Rectal smooth muscle tissue (tissue), 1 donor: Measurements from ENCODE around the gene DACH1.

Experiments used
- H3K27ac ChIP-seq: one replicate; pipeline ENCODE4 v1.7.0; 2013; ENCODE audit warnings: low read depth, low read length, inconsistent platforms
- H3K27me3 ChIP-seq: one replicate; pipeline ENCODE4 v1.7.0; 2013; ENCODE audit warnings: low read length; ENCODE audit not compliant: control insufficient read depth, insufficient read depth
- H3K36me3 ChIP-seq: one replicate; pipeline ENCODE4 v1.7.0; 2013; ENCODE audit warnings: low read length; ENCODE audit not compliant: control insufficient read depth, insufficient read depth
- H3K4me1 ChIP-seq: one replicate; pipeline ENCODE4 v1.7.0; 2013; ENCODE audit warnings: low read length; ENCODE audit not compliant: control insufficient read depth, insufficient read depth
- H3K4me3 ChIP-seq: one replicate; pipeline ENCODE4 v1.7.0; 2013; ENCODE audit warnings: low read length
- H3K9ac ChIP-seq: one replicate; pipeline ENCODE4 v1.7.0; 2013; ENCODE audit warnings: low read length

Gene DACH1

DNA sequence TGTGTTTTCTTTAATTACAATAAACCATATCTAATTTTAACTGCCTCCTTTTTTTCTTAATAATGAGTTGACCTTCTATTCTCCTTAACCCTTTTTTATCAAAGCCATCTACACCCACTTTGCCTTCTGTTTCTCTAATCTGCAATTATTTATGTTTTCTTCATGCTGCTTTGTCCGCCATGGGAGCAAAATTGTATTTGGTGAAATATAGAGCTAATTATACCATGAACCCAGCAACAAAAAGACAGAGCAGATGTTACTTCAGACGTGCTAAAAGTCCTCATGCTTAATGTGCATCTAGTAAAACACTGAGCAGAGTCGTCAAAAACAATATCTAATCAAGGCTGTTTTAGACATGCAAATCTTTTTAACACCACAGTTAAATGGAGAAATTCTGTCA lies 264.7 kb downstream of the DACH1 start:
- H3K27ac ChIP-seq: no peak overlapping the region
- H3K4me1 ChIP-seq: no peaks in the 10 kb centered on the region
- H3K4me3 ChIP-seq: no peak overlapping the region
- H3K27me3 ChIP-seq: no peaks in the 10 kb centered on the region
- H3K9ac ChIP-seq: no peak overlapping the region
- H3K36me3 ChIP-seq: no peaks in the 10 kb centered on the region

DNA sequence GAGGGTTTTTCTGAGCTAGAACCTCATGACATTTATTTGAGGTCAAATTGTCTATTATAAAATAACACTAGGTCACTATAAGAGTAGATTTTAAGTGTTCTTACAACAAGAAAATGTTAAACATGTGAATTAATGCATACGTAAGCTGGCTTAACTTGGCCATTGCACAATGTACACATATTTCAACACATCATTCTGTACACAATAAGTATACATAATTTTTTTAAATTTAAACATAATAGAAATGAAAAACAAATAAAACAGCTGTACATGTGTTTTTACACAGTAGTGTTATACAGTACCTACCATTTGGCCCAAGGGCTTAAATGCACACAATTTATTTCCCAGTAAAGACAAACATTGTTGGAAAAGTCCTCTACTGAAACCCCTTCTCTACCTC lies 269.9 kb downstream of the DACH1 start:
- Histone ChIP-seq H3K36me3 (no peaks in the 10 kb centered on the region), H3K4me1 (no peaks in the 10 kb centered on the region)

DNA sequence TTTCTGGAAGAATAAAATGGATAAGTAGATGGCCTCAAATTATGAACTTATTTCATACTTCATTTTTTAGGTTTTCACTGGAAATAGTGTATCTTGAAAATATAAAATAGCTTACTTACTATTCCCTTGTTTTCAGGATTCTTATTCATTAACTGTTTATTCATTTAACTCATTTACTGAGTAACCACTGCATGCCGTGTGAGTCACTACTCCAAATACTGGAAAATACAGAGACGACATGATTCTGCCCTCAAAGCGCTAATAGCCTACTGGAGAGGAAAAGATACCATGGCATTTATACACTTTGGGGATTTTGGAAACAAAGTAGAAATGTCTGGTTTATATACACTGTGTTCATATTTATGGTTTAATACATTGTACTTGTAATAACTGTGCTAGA lies 270.9 kb downstream of the DACH1 start:
- H3K27me3 ChIP-seq: no peaks in the 10 kb centered on the region
- H3K4me3 ChIP-seq: no peak overlapping the region
- H3K9ac ChIP-seq: no peak overlapping the region
- H3K27ac ChIP-seq: no peak overlapping the region
- H3K4me1 ChIP-seq: no peaks in the 10 kb centered on the region
- no peaks in the 10 kb centered on the region for H3K36me3 ChIP-seq

More for the DNA sequence above, 269.9 kb downstream of the DACH1 start:
- Histone ChIP-seq H3K27me3 (no peaks in the 10 kb centered on the region), H3K27ac (no peak overlapping the region), H3K4me3 (no peak overlapping the region), H3K9ac (no peak overlapping the region)

DNA sequence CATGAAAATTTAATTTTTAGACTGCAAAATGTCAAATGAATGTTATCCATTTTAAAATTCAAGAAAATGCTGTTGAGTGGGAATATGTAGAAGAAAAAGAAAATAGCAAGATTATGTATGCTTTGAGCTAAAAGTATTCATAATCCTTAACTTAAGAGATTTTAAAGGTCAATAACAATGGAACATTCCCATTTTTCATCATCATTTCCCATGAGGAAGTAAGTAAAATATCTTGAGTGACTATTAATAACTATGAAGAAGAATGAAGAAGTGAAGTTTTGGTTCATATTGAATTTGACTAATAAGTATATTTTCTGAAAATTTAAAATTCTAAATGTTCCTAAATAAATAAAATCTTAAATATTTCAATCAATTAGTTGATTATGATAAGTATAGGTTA lies 273.4 kb downstream of the DACH1 start:
- no peak overlapping the region for H3K27ac ChIP-seq
- H3K4me3 ChIP-seq: no peak overlapping the region
- no peaks in the 10 kb centered on the region for H3K27me3 ChIP-seq
- no peak overlapping the region for H3K9ac ChIP-seq
- no peaks in the 10 kb centered on the region for H3K36me3 ChIP-seq
- H3K4me1 ChIP-seq: no peaks in the 10 kb centered on the region

DNA sequence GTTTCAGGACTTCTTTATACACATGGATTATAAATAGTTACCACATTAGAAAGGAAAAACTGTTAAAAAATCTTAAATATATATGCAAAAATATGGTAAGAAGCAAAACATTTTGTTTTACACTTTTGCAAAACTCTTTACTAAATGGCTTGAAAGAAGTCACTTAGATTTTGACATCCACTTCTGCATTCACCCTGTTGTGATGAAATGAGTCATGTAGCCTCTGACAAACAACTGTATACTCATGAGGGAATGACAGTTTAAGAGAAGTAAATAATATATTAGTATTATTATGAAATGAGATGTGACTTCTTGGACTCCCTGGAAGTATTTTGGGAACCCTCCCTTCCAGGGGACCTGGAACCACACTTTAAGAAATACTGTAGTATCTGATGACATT lies 275.6 kb downstream of the DACH1 start:
- Histone ChIP-seq H3K4me3 (no peak overlapping the region), H3K9ac (no peak overlapping the region), H3K27me3 (no peaks in the 10 kb centered on the region), H3K36me3 (no peaks in the 10 kb centered on the region), H3K4me1 (no peaks in the 10 kb centered on the region), H3K27ac (no peak overlapping the region)

DNA sequence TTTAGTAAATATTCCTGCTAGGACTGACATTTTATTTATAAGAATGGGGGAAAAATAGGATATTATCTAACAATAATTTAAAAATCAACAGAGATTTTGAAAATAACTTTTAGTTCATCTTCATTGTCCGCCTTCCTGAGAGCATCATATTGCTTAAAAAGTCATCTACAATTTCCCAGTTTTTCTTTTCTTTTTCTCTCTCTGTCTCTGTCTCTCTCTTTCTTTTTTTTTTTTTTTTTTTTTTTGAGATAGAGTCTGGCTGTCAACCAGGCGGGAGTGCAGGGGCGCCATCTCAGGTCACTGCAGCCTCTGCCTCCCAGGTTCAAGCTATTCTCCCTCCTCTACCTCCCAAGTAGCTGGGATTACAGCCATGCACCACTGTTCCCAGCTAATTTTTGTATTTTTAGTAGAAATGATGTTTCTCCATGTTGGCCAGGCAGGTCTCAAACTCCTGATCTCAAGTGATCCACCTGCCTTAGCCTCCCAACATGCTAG lies 276.3 kb downstream of the DACH1 start:
- no peaks in the 10 kb centered on the region for H3K36me3 ChIP-seq
- H3K27ac ChIP-seq: no peak overlapping the region
- no peak overlapping the region for H3K9ac ChIP-seq
- no peak overlapping the region for H3K4me3 ChIP-seq
- no peaks in the 10 kb centered on the region for H3K27me3 ChIP-seq
- H3K4me1 ChIP-seq: no peaks in the 10 kb centered on the region

DNA sequence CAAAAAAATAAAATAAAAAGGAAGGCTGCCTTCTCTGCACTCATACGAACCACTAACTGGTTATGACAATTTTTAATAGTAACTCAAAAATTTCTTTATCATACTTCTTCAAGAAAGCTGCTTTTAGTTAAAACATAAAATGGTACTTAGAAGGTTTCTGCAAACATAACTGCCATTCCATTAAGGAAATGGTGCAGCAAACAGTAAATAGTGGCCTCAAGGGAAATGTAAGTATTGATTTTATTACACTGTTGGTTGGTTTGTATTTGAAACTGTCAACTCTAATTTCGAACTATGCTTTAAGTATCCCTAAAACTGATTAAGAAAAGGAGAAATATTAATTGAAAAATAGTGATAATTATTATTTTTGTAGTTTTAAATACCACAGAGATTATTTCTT lies 278.0 kb downstream of the DACH1 start:
- Histone ChIP-seq H3K4me1 (no peaks in the 10 kb centered on the region), H3K27me3 (no peaks in the 10 kb centered on the region), H3K9ac (no peak overlapping the region), H3K4me3 (no peak overlapping the region), H3K27ac (no peak overlapping the region), H3K36me3 (no peaks in the 10 kb centered on the region)

DNA sequence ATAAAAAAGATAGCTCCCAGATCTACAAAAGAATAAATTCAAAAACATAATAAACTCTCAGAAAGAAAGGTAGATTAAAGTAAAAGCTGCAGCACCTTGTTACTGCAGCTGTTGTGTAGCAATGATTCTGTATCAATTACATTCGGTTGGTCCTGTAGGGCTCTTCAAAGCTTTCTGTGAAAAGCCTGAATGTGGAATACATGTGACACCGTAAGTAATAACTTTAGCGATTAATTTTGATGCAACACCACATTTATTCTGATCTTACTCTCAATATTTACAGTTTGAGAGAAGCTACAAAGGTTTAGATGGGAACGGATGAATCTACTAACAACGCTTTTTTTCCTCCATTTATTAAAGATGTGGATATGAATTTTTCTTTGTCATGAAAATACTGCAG lies 279.2 kb downstream of the DACH1 start:
- H3K27ac ChIP-seq: no peak overlapping the region

DNA sequence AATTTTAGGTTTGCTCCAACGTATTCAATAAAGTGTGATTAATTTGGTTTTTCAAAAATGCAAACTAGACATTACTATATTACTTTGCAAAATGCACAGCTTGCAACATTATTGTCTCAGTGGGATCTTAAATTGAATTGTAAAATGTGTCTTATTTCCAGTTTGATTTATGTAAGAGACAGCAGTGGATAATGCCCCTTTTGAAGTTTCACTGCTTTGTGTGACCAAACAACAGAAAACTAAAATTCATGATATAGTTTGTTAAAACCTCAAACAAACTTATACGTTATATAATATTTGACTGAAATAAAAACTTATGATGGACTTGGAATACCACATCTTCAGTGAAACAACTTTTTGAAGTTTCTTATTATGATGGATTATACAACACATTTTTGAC lies 279.8 kb downstream of the DACH1 start:
- no peak overlapping the region for H3K27ac ChIP-seq
- H3K4me1 ChIP-seq: no peaks in the 10 kb centered on the region
- no peaks in the 10 kb centered on the region for H3K36me3 ChIP-seq
- H3K4me3 ChIP-seq: no peak overlapping the region
- H3K27me3 ChIP-seq: no peaks in the 10 kb centered on the region
- no peak overlapping the region for H3K9ac ChIP-seq

More for the DNA sequence above, 279.2 kb downstream of the DACH1 start:
- H3K9ac ChIP-seq: no peak overlapping the region
- no peaks in the 10 kb centered on the region for H3K27me3 ChIP-seq
- H3K4me3 ChIP-seq: no peak overlapping the region
- H3K36me3 ChIP-seq: no peaks in the 10 kb centered on the region
- H3K4me1 ChIP-seq: no peaks in the 10 kb centered on the region

DNA sequence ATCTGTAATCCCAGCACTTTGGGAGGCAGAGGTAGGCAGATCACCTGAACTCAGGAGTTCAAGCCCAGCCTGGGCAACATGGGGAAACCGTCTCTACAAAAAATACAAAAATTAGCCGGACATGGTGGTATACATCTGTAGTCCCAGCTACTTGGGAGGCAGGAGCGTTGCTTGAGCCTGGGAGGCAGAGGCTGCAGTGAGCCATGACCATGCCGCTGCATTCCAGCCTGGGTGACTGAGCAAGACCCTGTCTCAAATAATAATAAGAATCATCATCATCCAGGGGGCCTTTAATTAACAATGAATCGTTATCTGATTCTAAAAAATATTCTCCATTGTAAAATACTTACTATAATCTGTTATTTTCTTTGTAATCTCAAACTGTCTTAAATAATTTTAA lies 283.4 kb downstream of the DACH1 start:
- Histone ChIP-seq H3K36me3 (no peaks in the 10 kb centered on the region), H3K4me1 (no peaks in the 10 kb centered on the region), H3K4me3 (no peak overlapping the region), H3K27ac (no peak overlapping the region), H3K27me3 (no peaks in the 10 kb centered on the region), H3K9ac (no peak overlapping the region)

DNA sequence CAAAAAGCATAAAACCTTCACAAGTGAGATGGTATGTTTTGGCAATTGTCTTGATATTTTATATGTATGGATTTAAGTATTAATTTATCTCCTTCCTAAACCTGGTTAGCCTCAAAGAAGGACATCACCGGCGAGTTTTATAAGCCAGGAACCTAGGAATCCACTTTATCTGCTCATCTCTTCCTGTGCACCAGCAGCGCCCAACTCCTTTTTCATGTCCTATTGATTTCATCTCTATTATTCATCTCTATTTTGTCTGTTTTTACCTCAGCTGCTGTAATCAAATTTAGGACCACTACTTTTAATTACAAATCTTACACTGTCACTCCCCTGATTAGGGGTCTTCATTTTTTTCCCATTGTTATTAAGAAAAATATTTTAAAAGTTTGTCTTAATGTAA lies 286.4 kb downstream of the DACH1 start:
- no peak overlapping the region for H3K27ac ChIP-seq
- H3K27me3 ChIP-seq: no peaks in the 10 kb centered on the region

DNA sequence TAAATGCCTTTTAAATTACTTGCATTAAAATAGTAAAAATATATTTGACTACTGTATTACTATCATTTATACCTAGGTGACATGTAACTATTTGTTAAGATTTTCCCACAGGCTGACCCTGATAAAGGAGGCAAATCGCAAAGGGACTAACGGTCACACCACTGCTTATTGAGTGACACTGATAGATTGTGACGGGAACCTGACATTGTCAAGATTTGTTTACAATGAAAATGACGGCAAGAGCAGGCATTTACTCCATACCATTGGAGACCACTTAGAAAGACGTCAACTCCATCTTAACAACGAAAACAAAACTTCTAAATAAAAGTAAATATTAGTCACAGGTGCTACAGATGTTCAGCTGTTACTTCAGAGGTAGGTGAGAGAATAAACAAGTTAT lies 289.0 kb downstream of the DACH1 start:
- no peaks in the 10 kb centered on the region for H3K4me1 ChIP-seq
- no peaks in the 10 kb centered on the region for H3K36me3 ChIP-seq
- H3K27me3 ChIP-seq: no peaks in the 10 kb centered on the region
- H3K27ac ChIP-seq: no peak overlapping the region
- H3K4me3 ChIP-seq: no peak overlapping the region
- no peak overlapping the region for H3K9ac ChIP-seq

More for the DNA sequence above, 286.4 kb downstream of the DACH1 start:
- Histone ChIP-seq H3K9ac (no peak overlapping the region), H3K4me3 (no peak overlapping the region), H3K4me1 (no peaks in the 10 kb centered on the region), H3K36me3 (no peaks in the 10 kb centered on the region)

DNA sequence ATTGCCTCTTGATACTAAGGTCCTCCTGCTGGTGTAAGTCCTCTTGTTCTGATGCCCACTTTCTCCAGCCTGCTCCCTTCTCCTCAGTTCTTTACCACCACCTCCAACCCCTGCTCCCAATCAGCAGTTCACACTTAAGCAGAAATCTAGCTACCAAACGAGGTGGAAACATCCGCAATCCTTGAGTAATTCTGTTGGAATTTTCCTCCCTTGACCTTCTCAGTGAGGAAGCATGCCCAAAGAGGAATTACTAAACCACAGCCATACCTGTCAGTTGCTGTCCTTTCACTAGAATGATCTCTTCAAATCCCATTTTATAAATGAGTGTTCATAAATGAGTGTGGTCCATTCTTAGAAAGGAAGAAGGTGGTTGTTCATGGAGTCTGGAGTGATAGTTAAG lies 289.9 kb downstream of the DACH1 start:
- H3K4me1 ChIP-seq: no peaks in the 10 kb centered on the region
- H3K27me3 ChIP-seq: no peaks in the 10 kb centered on the region
- H3K36me3 ChIP-seq: no peaks in the 10 kb centered on the region
- no peak overlapping the region for H3K4me3 ChIP-seq
- no peak overlapping the region for H3K9ac ChIP-seq
- no peak overlapping the region for H3K27ac ChIP-seq
